ENCODE data around the gene B3GNT2.
"Not testable (repeated sequence)": the region's sequence is repeated elsewhere in the genome, so short reads cannot be mapped to it uniquely, and the experiment has no call there.

The B3GNT2 gene

DNA sequence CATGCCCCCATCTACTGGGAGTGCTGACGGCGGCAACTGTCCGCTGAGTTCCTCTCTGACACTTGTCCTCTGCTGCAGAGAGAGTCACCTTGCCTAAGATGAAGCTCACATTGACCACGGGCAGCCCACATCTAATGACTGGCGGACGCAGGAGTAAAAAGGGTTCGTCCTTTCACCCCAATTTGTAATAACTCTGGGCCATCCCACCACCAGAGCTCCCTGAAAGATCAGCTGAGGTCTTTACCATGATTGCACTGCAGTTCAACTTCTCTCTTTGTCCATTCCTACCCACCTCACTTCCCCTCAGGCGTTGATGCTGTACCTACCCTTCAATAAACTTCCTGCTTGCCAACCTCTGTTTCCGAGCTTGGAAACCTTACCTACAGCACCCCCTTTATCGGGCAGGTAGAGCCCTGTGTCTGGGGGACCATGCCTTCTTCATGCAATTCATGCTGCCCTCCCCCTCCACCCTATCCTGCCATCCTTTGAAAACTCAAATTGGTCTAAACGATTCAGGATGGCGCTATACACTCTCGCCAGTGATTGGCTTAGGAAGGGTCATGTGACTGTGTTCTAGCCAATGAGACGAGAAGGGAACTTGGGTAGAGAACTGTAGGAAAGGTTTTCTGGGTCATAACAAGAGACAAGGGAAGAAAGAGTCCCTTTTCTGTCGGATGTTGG, 10.3 kb upstream of the B3GNT2 start:
- no peak for DNase-seq (ENCODE audit: low read depth)

DNA sequence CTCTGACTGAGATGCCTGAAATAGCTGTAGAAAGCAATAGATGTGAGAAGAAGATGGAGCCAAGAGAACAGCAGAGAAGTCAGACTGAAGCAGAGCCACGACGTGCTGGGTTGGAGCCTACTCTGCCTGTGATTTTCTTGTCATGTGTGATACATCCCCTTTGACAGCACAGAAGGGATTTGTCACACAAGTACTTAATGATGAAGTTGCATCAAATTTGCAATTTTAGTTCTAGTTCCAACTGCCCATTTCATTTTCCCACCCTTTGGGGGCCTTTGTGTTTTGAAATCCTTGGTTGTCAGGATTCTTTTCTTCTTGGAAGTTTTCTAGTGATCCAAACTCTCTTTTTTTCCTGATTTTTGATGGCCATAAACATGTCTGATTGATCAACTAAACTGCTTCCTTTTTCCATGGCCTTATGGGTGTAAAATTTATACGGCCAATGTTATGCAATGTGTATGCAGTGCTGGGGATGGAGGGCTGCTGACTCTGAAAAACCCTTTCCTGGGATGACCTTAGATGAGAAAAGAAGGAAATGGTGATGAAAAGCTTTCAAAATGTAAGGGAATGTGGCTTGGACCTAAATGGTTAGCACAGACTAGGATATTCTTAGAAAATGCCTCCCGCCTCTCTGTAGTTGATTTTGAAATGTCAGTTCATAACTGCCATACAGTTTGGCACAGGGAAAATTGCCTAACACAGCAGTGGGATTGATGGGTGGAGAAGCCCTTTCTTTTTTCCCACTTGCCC, 9.6 kb upstream of the B3GNT2 start:
- DNase-seq (ENCODE audit: low read depth), result no peak

DNA sequence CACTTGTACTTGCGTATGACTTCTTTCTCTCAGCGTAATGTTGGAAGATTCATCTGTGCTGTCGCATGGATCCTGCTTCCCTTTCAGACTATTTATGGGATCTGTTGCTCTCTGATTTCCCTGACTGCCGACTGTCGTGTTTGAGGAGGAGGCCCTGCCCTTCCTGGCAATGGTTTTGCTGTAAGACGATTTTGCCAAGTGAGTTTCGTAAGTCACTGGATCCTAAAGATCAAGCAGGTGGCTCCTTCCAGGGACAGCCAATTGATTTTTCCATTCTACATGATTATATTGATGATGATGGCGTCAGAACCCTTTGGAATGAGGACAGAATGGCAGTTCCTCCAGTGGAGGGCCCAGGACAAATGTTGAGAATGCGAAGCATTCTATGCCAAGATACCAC, 8.7 kb upstream of the B3GNT2 start:
- DNase-seq (ENCODE audit: low read depth), result no peak

DNA sequence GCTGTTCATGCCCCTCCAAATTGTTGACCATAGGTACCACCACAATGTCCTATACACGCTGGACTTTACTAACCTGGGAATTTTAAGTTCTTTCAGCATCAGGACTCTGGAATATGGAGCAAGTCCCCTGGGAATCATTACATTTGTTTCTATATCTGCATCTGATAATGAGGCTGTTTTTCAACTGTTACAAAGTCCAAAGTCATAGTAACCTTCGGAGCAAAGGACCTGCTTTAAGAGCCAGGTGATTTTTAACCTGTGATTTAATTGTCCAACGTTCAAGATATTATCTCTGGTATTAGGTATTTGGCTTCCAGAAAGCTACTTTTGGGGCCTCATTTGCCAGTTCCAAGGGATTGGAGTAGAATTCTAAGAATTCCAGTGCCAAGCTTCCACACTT, 7.5 kb upstream of the B3GNT2 start:
- DNase-seq (ENCODE audit: low read depth), result no peak

DNA sequence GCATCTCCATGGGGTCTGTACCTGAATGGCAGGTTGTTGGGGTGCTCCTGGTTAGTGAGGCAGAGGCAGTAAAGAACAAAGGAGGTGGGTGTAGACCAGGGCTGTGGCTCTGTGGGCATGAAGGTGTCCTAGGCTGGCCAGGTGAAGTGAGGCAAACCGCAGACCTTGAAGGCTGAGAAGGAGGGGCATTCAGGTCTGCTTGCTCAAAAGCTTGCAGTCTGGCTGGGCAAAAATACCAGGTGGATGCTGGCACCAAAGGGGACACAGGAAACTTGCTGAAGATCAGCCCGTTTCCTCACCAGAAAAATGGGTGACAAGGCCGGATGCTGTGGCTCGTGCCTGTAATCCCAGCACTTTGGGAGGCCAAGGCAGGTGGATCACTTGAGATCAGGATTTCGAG, 6.7 kb upstream of the B3GNT2 start:
- DNase-seq (ENCODE audit: low read depth), result no peak

DNA sequence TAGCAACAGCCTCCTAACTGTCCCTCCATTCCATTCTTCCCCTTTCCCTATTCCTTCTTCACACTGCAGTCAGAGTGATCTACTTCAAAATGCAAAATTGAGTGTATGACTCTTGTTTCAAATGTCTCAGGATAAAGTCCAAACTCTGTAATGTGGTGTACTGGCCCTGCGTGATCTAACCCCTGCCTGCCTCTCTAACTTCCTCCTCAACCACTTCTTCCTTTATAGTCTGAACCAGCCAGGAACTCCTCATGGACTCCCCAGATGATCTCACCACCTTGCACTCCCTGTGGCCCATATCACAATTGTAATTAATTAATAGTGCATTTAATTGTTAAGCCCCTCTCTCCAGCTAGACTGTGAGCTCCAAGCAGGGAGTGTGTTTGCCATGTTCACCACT, 3.1 kb upstream of the B3GNT2 start:
- DNase-seq (ENCODE audit: low read depth), result no peak

DNA sequence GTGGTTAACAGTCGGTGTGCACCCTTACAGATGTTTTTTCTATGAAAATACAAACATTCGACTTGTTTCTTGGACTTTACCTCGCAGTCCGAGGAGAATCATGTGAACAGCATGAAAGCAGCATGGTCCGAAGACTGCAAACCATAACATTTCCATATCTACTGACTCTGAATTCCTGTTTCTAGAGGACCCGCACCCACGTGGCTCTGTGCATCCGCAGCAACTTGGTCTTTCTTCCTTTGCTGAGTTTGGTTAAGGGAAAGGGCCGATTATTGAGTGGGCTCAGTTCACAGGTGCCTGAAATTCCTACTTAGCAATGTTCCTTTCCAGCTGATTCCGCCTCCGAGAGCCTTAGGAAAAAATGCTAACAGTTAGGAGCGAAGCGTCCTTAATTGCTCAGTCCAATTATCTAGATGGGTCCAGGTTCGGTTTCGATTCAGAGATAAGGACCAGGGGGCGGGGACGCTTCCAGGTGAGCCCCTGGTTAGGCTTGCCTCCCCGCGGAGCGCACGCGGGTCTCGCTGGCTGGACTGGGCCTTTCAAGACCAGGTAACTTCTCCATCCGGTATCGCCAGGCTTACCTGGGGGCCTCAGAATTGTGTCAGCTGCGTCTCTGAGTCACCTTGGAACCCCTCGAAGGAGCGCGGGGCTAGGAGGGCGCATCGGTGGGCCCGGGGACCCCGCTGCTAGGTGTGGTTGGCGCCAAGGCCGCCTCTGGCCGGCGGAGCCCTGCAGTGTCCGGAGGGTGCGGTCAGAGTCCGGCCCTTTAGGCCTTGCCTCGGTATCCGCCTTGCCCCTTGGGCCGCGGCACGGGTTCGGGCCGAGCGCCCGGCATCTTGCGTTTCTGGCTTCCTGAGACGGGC, 1.1 kb upstream of the B3GNT2 start:
- DNase-seq (ENCODE audit: low read depth), result no peak

DNA sequence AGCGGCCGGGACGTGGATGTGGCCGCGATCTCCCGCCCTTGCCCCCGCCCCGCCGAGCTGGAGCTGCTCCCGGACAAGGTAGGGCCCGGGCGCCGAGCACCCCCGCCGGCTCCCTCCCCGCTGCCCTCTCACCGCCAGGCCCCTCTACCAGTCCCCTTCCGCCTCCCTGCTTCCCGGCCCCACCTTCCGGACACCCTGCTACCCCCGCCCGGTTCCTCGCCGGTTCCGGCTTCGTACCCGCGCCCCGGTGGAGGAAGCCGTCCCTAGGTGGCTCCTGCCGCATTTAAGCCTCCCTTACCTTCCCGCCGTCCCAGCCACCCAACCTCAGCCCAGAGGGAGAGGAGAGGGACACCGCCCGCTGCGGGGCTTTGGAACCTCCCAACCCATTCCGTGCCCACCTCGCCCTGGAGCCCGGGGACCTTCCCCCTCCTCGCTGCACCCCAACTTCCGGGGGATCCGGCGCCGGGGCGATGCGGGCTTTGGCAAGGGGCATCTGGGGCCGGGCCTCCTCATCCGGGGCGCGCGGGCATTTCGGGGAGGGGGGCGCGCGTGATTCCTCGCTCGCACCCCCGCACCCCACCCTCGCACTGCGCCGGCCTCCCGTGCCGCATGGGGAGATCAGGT, 475 bp downstream of the B3GNT2 start:
- DNase-seq (ENCODE audit: low read depth), result peak; percentile 58

DNA sequence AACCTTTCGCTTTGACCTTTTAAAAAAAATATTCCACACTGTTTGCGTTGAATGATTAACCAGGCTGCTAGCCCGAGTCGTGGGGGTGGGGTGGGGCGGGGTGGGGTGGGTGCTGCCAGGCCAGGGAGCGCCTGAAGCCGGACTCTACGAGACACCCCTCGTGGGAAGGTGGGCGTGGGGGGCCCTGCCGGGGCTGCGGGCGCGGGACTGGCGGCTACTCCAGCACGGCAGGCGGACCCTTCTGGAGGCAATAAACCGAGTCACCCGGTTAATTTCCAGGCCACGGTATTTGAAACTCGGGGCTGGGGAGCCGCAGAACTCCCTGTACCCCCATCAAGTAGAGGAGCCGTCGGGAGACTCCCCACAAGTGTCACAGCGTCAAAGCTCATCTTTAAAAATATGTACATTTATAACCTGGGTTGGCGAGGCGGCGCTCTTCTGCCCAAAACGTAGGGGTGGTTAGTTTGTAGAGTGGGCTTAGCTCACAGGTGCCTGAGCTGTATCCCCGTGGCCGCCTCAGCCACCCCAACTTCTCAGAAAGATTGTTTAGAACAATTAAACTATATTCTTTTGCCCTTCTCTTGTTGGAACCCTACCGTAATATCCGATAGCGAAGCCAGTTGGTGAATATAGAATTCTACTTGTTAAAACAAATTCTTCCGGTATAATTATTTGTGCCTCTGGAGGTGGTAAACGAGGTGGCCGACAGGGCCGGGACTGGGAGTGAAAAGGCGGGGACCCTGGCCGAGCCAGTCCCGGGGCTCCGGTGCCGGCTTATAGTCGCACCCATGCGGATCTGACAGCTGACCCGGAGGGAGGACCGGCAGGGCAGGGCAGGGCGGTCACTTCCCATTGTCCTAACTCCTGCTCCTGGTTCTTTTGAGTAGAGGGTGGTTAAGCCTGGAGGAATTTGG, 1.4 kb downstream of the B3GNT2 start:
- DNase-seq (ENCODE audit: low read depth), result peak; percentile 22

DNA sequence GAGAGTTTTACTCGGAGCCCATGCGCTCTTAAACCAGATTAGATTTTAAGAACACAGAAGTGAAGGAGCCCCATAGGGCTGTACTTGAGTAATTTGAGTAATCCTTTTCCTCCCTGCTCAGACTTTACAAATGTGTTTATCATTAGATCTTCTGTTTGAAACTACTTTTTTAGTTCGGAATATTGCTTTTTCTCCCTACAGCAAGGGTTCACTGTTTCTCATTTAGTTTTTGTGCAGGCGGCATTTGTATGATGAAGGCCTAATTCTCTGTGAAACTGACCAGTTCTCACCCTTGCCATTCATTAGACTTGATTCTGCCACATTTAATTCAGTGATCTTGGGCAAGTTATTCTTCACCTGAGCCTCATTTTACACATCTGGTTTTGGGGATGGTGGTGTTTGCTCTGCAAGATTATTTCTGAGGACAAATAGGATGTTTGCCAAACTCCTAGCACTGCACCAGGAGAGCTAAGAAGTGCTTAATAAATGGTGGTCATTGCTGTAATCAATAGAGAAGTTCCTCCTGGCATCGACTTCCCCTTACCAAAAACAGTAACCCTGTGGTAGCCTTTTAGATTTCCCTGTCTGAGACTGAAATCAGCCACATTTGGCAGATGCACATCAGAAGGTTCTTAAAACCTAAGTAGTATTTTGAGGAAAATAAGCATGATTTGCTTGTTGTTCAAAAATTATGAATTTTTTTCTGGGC, 2.2 kb downstream of the B3GNT2 start:
- no peak for DNase-seq (ENCODE audit: low read depth)

DNA sequence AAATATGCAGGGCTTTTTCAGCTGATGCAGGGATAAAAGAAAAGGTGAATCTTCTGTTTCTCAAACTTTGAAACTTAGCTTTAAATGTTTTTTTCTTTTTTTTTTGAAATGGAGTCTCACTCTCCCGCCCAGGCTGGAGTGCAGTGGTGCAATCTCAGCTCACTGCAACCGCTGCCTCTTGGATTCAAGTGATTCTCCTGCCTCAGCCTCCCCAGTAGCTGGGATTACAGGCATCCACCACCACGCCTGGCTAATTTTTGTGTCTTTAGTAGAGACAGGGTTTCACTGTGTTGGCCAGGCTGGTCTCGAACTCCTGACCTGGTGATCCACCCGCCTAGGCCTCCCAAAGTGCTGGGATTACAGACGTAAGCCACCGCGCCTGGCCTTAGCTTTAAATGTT, 2.9 kb downstream of the B3GNT2 start:
- DNase-seq (ENCODE audit: low read depth), result not testable (repeated sequence)

DNA sequence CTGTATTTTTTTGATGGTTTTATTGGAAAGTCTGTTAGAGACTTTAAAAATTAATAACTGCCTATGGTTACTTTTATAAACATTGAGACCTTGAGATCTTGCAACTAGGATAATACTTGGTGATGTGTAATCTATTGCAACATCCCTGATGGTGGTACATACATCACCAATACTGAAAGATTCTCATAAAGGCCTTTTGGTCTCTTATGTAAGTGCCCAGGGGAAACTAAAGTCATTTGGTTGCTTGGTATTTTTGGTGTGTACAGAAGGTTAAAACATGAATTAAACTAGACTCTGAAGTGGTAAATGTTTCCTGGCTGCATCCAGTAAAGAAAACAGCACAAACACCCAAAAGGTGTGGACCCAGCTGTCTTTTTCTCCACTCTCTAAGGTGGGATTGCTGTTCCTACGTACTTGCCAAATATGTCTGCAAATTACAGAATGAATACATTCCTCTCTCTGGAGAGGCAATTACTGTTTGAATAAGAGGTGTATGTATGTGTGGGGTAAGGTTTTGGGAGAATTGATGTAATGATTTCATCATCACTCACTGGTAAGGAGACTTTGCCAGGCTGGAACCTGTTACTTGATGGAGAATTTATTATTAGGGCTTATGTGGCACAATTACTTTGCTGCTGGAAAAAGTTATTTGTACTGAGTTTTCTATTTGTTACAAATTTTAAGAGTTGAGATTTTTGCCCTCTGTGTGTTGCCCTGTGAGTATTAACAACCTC, 3.6 kb downstream of the B3GNT2 start:
- no peak for DNase-seq (ENCODE audit: low read depth)

DNA sequence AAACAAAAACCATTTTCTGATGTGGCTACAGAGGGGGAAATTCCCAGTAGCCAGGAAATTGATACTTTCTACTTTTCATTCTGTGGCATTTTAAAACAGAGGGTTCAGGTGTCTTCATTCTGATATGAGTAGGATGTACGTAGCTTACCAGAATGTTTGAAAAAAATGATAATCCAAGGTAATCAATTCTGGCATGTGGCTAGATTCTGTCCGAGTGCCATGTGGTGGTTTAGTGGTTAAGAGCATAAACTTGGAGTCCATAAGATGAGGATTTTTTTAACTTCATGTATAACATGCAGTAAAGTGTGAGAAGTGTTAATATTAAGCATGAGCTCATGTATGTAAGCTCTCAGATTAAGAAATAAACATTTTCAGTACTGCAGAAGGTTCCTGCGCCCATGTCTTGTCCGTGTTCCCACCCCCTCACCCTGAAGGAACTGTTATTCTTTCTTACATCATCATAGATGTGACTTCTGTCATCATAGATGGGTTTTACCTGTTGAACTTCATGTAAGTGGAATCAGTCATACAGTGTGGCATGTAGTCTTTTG, 4.5 kb downstream of the B3GNT2 start:
- DNase-seq (ENCODE audit: low read depth), result no peak

DNA sequence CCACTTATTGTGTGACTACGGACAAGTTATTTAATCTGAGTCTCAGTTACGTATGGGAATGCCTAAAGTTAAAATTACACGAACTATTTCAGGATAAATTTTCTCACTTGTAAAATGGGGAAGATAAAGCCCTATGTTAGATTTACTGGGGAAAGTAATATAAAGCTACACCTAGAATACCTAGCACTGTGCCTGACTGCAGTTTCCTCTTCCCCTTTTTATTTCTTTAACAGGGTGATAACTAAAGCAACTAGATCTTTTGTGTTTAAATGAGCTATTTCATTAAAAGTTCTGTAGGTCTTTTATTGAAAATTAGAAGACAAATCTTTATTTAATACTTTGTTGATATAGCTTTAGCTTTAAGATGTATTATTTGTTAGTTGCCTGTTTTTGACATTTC, 5.0 kb downstream of the B3GNT2 start:
- no peak for DNase-seq (ENCODE audit: low read depth)

DNA sequence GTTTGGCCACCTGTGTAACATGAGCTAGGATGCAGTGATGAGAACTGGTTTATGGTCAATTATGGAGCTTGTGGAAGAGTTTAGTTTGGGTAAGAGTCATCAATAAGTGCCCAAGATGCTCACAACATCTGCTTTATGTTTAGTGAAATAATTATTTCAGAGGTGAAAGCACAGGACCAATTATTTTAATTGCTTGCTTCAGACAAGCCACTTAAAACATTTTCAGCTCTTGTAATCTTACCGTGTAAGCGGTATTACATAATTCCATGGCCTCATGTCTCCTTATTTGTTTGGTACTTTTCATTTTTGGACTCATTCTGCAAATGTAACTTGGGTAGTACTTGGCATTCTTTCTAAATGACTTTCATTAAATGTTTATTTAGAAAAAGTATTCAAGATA, 5.4 kb downstream of the B3GNT2 start:
- no peak for DNase-seq (ENCODE audit: low read depth)

DNA sequence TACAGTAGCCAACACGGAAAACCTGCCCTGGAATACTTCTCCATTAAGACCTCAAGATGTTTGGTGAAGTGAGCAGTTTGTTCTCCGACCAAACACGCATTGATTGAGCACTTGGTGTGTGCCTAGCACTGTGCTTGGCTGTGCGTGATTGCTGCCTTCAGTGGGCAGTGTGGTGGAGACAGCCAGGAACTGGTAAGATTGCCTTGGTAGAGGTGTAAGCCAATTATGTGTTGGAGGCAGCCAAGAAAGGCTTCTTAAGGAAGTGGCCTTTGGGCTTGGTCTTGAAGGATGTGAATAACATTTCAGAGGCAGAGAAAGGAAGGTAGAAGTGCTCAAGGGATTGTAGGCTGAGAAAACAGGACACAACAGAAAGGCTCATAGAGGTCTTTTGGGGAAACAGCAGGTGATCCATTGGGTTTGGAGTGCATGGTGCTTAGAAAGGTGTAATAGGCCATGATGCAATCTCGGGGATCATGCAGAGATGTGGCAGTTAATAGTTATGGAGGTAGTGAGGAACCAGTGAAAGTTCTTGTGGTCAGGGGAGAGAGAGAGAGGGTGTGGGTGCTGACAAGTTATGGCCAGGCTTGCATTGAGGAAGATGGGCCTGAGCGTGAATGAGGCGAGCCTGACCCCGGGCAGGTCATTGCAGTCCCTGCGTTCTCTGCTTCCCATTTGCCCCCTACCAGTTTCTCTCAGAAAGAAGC, 6.3 kb downstream of the B3GNT2 start:
- DNase-seq (ENCODE audit: low read depth), result no peak

DNA sequence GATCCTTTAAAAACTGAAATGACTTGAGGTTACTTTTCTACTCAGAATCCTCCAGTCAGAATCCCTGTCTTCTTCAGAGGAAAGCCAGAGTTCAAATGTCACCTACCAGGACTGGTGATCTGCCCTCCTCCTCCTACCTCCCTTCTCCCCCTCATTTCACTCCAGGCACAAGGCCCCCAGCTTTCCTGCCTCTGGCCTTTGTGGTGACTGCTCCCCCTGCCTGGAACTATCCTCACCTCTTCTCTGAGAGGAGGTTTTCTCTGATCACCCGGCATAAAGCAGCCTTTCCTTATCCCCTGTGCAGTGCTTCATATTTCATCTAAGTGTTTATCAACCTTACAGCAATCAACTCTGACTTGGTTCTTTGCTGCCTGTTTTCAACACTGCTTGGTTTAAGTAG, 6.8 kb downstream of the B3GNT2 start:
- DNase-seq (ENCODE audit: low read depth), result no peak

DNA sequence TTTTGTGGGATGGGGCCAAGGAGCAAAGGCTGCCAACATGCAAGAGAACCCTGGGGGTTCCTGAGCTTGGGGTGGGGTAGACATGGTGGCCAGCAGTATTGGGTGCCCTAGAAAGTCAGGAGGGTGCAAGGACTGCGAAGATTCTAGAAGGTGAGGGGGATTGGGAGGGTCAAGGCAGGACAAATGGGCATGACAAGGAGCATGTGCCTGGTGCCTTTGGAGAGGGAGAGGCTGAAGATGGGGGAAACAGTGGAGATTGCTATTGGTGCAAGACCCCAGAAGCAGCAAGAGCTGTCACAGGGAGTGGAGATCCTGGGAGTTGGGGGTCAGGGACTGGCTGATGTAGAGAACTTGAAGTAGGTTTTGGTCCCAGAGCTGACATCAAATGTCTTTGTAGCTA, 7.5 kb downstream of the B3GNT2 start:
- DNase-seq (ENCODE audit: low read depth), result no peak

DNA sequence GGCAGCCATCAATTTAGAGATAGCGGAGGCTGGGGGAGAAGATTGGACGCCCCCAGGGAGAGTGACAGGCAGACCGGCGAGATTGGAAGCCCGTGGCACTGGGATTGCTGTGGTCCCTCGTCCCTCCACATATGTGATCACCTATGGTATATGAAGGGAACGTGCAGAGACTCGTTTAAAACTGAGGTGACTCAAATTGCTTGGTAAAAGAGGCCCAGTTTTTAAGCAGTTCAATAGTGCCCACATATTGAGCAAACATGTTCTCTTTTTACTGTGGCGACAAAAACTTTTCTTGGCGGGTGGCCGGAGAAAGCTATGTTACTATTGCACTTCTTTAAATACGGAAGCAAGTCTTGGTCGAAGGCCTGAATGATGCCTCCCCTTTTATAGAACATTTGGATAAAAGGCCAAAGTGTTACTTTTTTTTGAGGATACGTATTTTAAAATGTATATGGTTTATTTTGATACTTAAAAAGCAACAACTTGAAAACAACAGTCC, 9.1 kb downstream of the B3GNT2 start:
- no peak for DNase-seq (ENCODE audit: low read depth)
